Activated T-cell treated with anti-CD3 and anti-CD28 coated beads, Interleukin-2, amount 50 U/mL, for 24 hours (primary cell): ENCODE measurements around the gene STRIP2.
"Not testable (repeated sequence)": the region's sequence is repeated elsewhere in the genome, so short reads cannot be mapped to it uniquely, and the experiment has no call there.

ENCODE experiments used
- DNase-seq: peaks from one replicate; pipeline ENCODE4 v3.0.0-alpha.2; 2020
- H3K27ac Mint-ChIP-seq: 2 replicates; pipeline ENCODE4 v1.8.0; 2020; ENCODE audit warnings: mild to moderate bottlenecking, mixed read lengths
- H3K27me3 Mint-ChIP-seq: 2 replicates; pipeline ENCODE4 v1.8.0; 2020; ENCODE audit warnings: mixed read lengths
- H3K36me3 Mint-ChIP-seq: 2 replicates; pipeline ENCODE4 v1.8.0; 2020; ENCODE audit warnings: low read depth, mixed read lengths
- H3K4me1 Mint-ChIP-seq: 2 replicates; pipeline ENCODE4 v1.8.0; 2020; ENCODE audit warnings: low read depth, mixed read lengths
- H3K4me3 Mint-ChIP-seq: 2 replicates; pipeline ENCODE4 v1.8.0; 2020; ENCODE audit warnings: mild to moderate bottlenecking, moderate library complexity, mixed read lengths
- H3K9me3 Mint-ChIP-seq: 2 replicates; pipeline ENCODE4 v1.8.0; 2020; ENCODE audit warnings: mixed read lengths

Gene STRIP2

GRCh38 chr7:129401967-129402860 is 32.0 kb upstream of the STRIP2 start:
- no peaks in the 10 kb centered on the region for H3K27me3 Mint-ChIP-seq
- peaks cover 37% of the 10 kb centered on the region for H3K4me1 Mint-ChIP-seq
- peak; percentile 33 for DNase-seq
- H3K9me3 Mint-ChIP-seq, result no peaks in the 10 kb centered on the region
- H3K27ac Mint-ChIP-seq, result peak overlapping the region; percentile 9
- H3K36me3 Mint-ChIP-seq, result peaks cover 44% of the 10 kb centered on the region
- no peak overlapping the region for H3K4me3 Mint-ChIP-seq

DNA sequence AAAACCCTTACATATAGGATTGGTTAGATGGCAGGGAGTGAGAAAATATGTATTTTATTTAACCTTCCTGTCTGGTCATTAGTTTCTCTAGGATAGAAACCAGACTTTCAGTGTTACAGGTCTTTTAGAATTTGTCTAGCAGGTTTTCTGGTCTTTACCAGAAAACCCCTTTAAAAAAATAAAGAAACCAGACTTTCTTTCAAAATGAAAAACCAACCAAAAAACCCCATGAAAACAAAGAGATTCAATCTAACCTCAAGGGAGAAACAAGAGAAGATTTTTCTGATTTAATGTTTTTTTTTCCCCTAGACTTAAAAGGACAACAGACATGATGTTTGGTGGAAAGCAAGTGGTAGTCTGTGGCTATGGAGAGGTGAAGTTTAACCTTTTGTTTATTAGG is 28.7 kb upstream of the STRIP2 start:
- DNase-seq, result no peak
- H3K4me3 Mint-ChIP-seq, result no peak overlapping the region
- H3K4me1 Mint-ChIP-seq, result peaks cover 37% of the 10 kb centered on the region
- H3K9me3 Mint-ChIP-seq, result no peaks in the 10 kb centered on the region
- peaks cover 57% of the 10 kb centered on the region for H3K36me3 Mint-ChIP-seq
- H3K27me3 Mint-ChIP-seq, result no peaks in the 10 kb centered on the region
- H3K27ac Mint-ChIP-seq, result peak overlapping the region; percentile 37

DNA sequence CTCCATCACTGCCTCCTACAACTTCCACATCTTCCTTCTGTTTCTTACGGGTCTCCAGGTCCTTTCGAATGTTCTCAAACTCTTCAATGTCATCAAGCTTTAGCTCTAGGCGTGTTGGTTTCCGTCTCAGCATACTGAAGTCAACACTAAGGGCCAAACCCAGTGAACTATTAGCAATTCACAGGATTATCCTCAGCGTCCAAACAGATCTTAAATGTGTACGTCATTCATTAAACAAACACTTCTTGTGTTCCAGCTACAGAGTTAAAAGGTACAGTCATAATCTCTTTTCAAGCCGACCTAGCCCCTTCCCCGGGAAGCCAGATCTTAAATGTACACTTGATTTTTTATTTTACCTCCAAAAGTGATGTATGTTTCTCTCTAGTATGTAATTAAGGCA is 24.0 kb upstream of the STRIP2 start:
- H3K36me3 Mint-ChIP-seq, result peaks cover 72% of the 10 kb centered on the region
- not testable (repeated sequence) for H3K27me3 Mint-ChIP-seq, H3K27ac Mint-ChIP-seq

DNA sequence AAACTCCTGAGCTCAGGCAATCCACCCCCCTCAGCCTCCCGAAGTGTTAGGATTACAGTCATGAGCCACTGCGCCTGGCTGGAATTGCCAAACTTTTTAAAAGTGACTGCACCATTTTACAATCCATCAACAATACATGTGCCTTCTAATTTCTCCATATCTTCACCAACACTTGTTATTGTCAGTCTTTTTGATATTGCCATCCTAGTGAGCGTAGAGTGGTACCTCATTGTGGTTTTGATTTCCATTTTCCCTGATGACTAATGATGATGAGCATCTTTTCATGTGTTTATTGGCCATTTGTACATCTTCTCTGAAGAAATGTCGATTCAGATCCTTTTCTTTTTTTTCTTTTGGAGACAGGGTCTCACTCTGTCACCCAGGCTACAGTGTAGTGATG is 21.7 kb upstream of the STRIP2 start:
- no peak overlapping the region for H3K4me3 Mint-ChIP-seq
- no peak overlapping the region for H3K27ac Mint-ChIP-seq
- H3K27me3 Mint-ChIP-seq, result no peaks in the 10 kb centered on the region
- H3K4me1 Mint-ChIP-seq, result peaks cover 4% of the 10 kb centered on the region
- no peak for DNase-seq
- peaks cover 62% of the 10 kb centered on the region for H3K36me3 Mint-ChIP-seq
- H3K9me3 Mint-ChIP-seq, result peaks cover 6% of the 10 kb centered on the region

More for the DNA sequence above, 24.0 kb upstream of the STRIP2 start:
- H3K9me3 Mint-ChIP-seq, H3K4me3 Mint-ChIP-seq, DNase-seq: not testable (repeated sequence)
- H3K4me1 Mint-ChIP-seq, result peaks cover 14% of the 10 kb centered on the region

GRCh38 chr7:129417073-129417472 is 17.2 kb upstream of the STRIP2 start:
- no peak overlapping the region for H3K27ac Mint-ChIP-seq
- H3K9me3 Mint-ChIP-seq, result peaks cover 4% of the 10 kb centered on the region
- H3K36me3 Mint-ChIP-seq, result peaks cover 29% of the 10 kb centered on the region
- H3K4me1 Mint-ChIP-seq, result peaks cover 4% of the 10 kb centered on the region
- no peak overlapping the region for H3K4me3 Mint-ChIP-seq
- no peaks in the 10 kb centered on the region for H3K27me3 Mint-ChIP-seq
- no peak for DNase-seq

DNA sequence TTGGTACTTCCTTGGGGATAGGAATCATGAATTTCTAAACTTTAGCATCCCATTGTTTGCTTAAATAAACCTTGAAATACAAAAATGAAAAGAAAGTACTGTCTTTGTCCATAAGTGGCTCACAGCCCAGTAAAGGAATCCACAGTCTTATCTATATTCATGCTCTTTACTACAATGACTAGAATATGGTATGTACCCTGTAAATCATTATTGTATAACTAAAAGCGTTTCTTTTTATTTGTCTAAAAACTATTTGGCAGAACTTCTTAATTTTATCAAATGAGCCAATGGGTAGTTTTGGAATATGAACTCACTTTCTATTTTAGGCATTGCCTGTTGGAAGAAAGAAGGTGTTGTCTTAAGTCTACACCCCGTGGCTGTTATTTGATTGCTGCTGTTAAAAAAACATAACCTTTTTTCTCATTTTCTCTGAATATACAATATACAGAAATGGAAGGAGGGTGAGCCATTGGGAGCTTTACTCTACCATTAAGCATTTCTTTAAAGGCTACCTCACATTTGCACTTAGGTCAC is 12.4 kb upstream of the STRIP2 start:
- peaks cover 2% of the 10 kb centered on the region for H3K4me1 Mint-ChIP-seq
- H3K27me3 Mint-ChIP-seq, result no peaks in the 10 kb centered on the region
- H3K4me3 Mint-ChIP-seq, result no peak overlapping the region
- H3K36me3 Mint-ChIP-seq, result peaks cover 39% of the 10 kb centered on the region
- no peak for DNase-seq
- no peak overlapping the region for H3K27ac Mint-ChIP-seq
- no peaks in the 10 kb centered on the region for H3K9me3 Mint-ChIP-seq

GRCh38 chr7:129422727-129423126 is 11.5 kb upstream of the STRIP2 start:
- H3K9me3 Mint-ChIP-seq, result no peaks in the 10 kb centered on the region
- peaks cover 2% of the 10 kb centered on the region for H3K4me1 Mint-ChIP-seq
- DNase-seq, result no peak
- H3K27me3 Mint-ChIP-seq, result no peaks in the 10 kb centered on the region
- no peak overlapping the region for H3K27ac Mint-ChIP-seq
- H3K36me3 Mint-ChIP-seq, result peaks cover 43% of the 10 kb centered on the region
- no peak overlapping the region for H3K4me3 Mint-ChIP-seq

GRCh38 chr7:129423700-129424410 is 10.4 kb upstream of the STRIP2 start:
- Mint-ChIP-seq H3K4me1 (peaks cover 2% of the 10 kb centered on the region), H3K36me3 (peaks cover 45% of the 10 kb centered on the region), H3K4me3 (no peak overlapping the region), H3K27me3 (no peaks in the 10 kb centered on the region), H3K9me3 (no peaks in the 10 kb centered on the region), H3K27ac (no peak overlapping the region)
- no peak for DNase-seq

GRCh38 chr7:129426482-129426881 is 7.8 kb upstream of the STRIP2 start:
- H3K9me3 Mint-ChIP-seq, result no peaks in the 10 kb centered on the region
- no peaks in the 10 kb centered on the region for H3K27me3 Mint-ChIP-seq
- no peak overlapping the region for H3K4me3 Mint-ChIP-seq
- peaks cover 2% of the 10 kb centered on the region for H3K4me1 Mint-ChIP-seq
- no peak for DNase-seq
- peak overlapping the region; percentile 22 for H3K27ac Mint-ChIP-seq
- H3K36me3 Mint-ChIP-seq, result peaks cover 42% of the 10 kb centered on the region

GRCh38 chr7:129427526-129428045 is 6.6 kb upstream of the STRIP2 start:
- Mint-ChIP-seq H3K27me3 (peaks cover under 1% of the 10 kb centered on the region), H3K27ac (no peak overlapping the region), H3K4me3 (no peak overlapping the region), H3K36me3 (peaks cover 39% of the 10 kb centered on the region), H3K4me1 (peaks cover 2% of the 10 kb centered on the region), H3K9me3 (no peaks in the 10 kb centered on the region)
- no peak for DNase-seq

DNA sequence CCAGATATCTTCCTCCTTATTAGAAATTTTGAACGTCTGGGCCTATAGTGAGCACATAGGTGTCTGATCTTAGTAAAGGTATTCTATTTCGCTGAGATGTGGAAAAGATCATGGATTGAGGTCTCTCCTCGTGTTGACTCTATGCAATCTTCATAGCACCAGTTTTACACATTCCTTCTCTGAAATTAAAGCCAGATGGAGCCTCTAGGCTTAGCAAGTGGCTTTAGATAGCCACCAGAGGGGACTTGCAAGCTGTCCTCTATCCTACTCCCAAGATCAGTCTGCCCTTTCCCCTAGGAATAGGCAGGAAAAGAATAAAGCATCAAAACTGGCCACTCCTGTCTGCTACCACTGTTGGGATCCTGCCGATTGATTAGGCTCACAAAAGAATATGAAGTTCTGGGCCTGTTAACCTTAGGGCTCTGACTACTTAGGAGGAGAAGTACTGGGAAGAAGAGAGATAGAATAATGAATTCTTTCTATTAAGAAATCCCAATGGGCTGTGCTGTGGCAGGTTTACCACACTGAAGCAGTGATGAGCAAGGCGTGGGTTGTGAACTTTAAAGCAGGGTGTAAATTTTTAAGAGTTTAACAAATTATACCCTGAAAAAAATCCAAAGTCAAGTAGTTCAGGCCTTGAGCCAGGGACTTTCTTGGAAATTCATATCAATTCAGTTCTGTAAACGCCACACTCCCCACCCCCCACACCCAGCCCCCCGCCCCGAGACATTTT is 2.2 kb upstream of the STRIP2 start:
- peaks cover 33% of the 10 kb centered on the region for H3K36me3 Mint-ChIP-seq
- H3K27me3 Mint-ChIP-seq, result peaks cover 9% of the 10 kb centered on the region
- no peak for DNase-seq
- no peak overlapping the region for H3K27ac Mint-ChIP-seq
- no peaks in the 10 kb centered on the region for H3K9me3 Mint-ChIP-seq
- H3K4me3 Mint-ChIP-seq, result no peak overlapping the region
- H3K4me1 Mint-ChIP-seq, result peaks cover 32% of the 10 kb centered on the region

DNA sequence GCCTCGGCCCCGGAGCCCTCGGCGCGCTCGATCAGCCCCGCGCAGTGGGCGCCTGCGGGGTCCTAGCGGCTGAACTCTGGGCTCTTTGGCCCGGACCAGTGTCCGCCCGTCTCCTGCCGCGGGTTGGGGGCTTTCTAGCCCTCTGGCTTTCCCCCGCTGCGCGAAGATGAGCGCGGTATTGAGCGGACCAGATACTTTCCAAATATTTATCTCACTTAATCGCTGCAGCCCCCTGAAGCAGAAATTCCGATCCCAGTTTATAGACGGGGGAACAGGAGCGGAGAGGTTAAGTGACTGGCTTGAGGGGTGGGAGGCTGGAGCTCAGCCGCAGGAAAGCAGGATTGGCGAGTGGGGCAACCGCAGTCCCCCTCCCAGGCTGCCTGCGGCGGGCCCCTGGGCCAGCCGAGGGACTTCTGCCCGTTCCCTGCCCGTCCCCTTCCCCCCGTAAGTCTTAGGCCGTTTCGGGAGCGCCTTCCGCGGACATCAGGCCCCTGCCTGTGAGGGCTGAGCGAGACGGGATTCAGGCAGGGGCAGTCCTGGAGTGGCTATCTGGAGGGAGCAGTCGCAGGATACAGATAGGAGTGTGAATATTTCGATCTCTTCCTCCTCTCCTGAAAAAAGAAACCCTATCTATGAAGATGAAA is 565 bp downstream of the STRIP2 start:
- peak overlapping the region; percentile 91 for H3K4me3 Mint-ChIP-seq
- no peaks in the 10 kb centered on the region for H3K9me3 Mint-ChIP-seq
- peak overlapping the region; percentile 93 for H3K27ac Mint-ChIP-seq
- H3K4me1 Mint-ChIP-seq, result peaks cover 54% of the 10 kb centered on the region
- DNase-seq, result no peak
- peaks cover 9% of the 10 kb centered on the region for H3K27me3 Mint-ChIP-seq
- peaks cover 46% of the 10 kb centered on the region for H3K36me3 Mint-ChIP-seq

GRCh38 chr7:129435414-129435829 is 1.2 kb downstream of the STRIP2 start:
- Mint-ChIP-seq H3K36me3 (peaks cover 53% of the 10 kb centered on the region), H3K27me3 (peaks cover 9% of the 10 kb centered on the region), H3K4me1 (peaks cover 60% of the 10 kb centered on the region), H3K4me3 (peak overlapping the region; percentile 91), H3K9me3 (no peaks in the 10 kb centered on the region), H3K27ac (peak overlapping the region; percentile 93)
- no peak for DNase-seq
